Chondrocyte (in vitro differentiated cells): Measurements from ENCODE around the gene ARHGAP12. TPM values are rescaled to one million over a fixed set of nuclear protein-coding genes. Genes with fewer than 3 reads are reported as not detected.

ENCODE experiments used
- DNase-seq: peaks from one replicate; pipeline ENCODE4 v3.0.0; 2021; ENCODE audit warnings: mixed read lengths, low spot score
- H3K27ac Mint-ChIP-seq: one replicate; pipeline ENCODE4 v1.8.0; 2021; ENCODE audit warnings: mild to moderate bottlenecking, moderate library complexity, mixed read lengths; ENCODE audit not compliant: unreplicated experiment
- H3K27me3 Mint-ChIP-seq: 2 replicates; pipeline ENCODE4 v1.8.0; 2021; ENCODE audit warnings: low read depth, mixed read lengths
- H3K36me3 Mint-ChIP-seq: 2 replicates; pipeline ENCODE4 v1.8.0; 2021; ENCODE audit warnings: low read depth, mixed read lengths
- H3K4me1 Mint-ChIP-seq: 2 replicates; pipeline ENCODE4 v1.8.0; 2021; ENCODE audit warnings: low read depth, mild to moderate bottlenecking, mixed read lengths
- H3K4me3 Mint-ChIP-seq: one replicate; pipeline ENCODE4 v1.8.0; 2021; ENCODE audit warnings: mild to moderate bottlenecking, moderate library complexity, mixed read lengths; ENCODE audit not compliant: unreplicated experiment
- H3K9me3 Mint-ChIP-seq: 2 replicates; pipeline ENCODE4 v1.8.0; 2021; ENCODE audit warnings: low read depth, mixed read lengths
- total RNA-seq: library from RNA; stranded (reverse); gene quantifications from 3 replicates; pipeline ENCODE4 v1.2.1, GENCODE V29; 2021
- TF ChIP-seq, protein P1 (sequence below): fragments of 200-600 bp; sonication (generic); IDR thresholded peaks from 2 replicates; pipeline ENCODE4 v1.5.0; 2021; ENCODE audit warnings: antibody characterized with exemption, mild to moderate bottlenecking, moderate library complexity

Gene ARHGAP12
- total RNA-seq, 1 donor from 2014 or later, result 18.1 TPM

GRCh38 chr10:31888442-31888841 is 40.2 kb downstream of the ARHGAP12 start:
- TF ChIP-seq, protein P1, sequence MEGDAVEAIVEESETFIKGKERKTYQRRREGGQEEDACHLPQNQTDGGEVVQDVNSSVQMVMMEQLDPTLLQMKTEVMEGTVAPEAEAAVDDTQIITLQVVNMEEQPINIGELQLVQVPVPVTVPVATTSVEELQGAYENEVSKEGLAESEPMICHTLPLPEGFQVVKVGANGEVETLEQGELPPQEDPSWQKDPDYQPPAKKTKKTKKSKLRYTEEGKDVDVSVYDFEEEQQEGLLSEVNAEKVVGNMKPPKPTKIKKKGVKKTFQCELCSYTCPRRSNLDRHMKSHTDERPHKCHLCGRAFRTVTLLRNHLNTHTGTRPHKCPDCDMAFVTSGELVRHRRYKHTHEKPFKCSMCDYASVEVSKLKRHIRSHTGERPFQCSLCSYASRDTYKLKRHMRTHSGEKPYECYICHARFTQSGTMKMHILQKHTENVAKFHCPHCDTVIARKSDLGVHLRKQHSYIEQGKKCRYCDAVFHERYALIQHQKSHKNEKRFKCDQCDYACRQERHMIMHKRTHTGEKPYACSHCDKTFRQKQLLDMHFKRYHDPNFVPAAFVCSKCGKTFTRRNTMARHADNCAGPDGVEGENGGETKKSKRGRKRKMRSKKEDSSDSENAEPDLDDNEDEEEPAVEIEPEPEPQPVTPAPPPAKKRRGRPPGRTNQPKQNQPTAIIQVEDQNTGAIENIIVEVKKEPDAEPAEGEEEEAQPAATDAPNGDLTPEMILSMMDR, result no peak
- Mint-ChIP-seq H3K9me3 (no peaks in the 10 kb centered on the region), H3K4me3 (no peak overlapping the region), H3K27ac (peak overlapping the region; percentile 62), H3K4me1 (peaks cover 41% of the 10 kb centered on the region), H3K27me3 (no peaks in the 10 kb centered on the region), H3K36me3 (peaks cover 2% of the 10 kb centered on the region)
- DNase-seq, result no peak

- H3K4me1 Mint-ChIP-seq, result peaks cover 47% of the 10 kb centered on the region
- no peak overlapping the region for H3K4me3 Mint-ChIP-seq
- no peaks in the 10 kb centered on the region for H3K9me3 Mint-ChIP-seq
- H3K36me3 Mint-ChIP-seq, result peaks cover 2% of the 10 kb centered on the region
- no peak for DNase-seq
- no peaks in the 10 kb centered on the region for H3K27me3 Mint-ChIP-seq
- TF ChIP-seq, protein P1, result no peak
- peak overlapping the region; percentile 62 for H3K27ac Mint-ChIP-seq
These were observed 40.8 kb downstream of the ARHGAP12 start for GRCh38 chr10:31887850-31888249.

DNA sequence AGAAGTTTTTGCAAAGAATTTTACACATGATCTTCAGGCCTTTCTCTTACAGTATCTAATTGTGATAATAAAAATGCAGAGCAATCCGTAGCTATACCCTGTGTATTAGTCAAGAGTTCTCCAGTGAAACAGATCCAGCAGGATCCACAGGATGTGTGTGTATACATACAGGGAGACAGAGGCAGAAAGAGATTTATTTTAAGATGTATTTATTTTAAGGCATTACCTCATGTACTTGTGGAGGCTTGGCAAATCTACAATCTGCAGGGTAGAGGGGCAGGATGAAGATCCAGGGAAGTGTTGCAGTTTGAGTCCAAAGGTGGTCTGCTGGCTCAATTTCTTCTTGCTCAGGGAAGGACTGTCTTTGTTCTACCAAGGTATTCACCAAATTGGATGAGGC is 41.7 kb downstream of the ARHGAP12 start:
- DNase-seq, result no peak
- TF ChIP-seq, protein P1, result no peak
- Mint-ChIP-seq H3K9me3 (no peaks in the 10 kb centered on the region), H3K4me1 (peaks cover 54% of the 10 kb centered on the region), H3K36me3 (peaks cover 2% of the 10 kb centered on the region), H3K27ac (peak overlapping the region; percentile 53), H3K4me3 (no peak overlapping the region), H3K27me3 (no peaks in the 10 kb centered on the region)

DNA sequence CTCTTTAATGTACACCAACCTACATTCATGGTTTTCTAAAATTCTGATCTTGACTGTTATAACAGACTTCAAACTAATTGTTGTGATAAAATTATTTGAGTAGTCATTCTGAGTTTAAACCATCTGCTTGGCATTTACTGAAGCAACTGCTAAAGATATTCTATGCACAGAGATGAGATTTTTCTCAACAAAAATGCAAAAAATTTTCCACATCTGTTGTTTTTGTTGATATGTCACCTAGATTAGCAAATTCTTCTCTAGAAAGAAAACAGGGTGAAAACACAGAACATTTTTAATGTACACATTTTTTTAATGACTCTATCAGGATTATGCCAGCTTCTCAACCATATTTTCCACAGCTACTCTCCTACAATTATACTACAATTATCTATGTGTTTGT is 42.7 kb downstream of the ARHGAP12 start:
- TF ChIP-seq, protein P1, result no peak
- Mint-ChIP-seq H3K27me3 (no peaks in the 10 kb centered on the region), H3K4me3 (no peak overlapping the region), H3K4me1 (peaks cover 57% of the 10 kb centered on the region), H3K36me3 (no peaks in the 10 kb centered on the region), H3K27ac (no peak overlapping the region), H3K9me3 (no peaks in the 10 kb centered on the region)
- no peak for DNase-seq

- Mint-ChIP-seq H3K4me1 (peaks cover 61% of the 10 kb centered on the region), H3K27ac (no peak overlapping the region), H3K4me3 (no peak overlapping the region), H3K27me3 (no peaks in the 10 kb centered on the region), H3K9me3 (no peaks in the 10 kb centered on the region), H3K36me3 (no peaks in the 10 kb centered on the region)
- TF ChIP-seq, protein P1, result no peak
- no peak for DNase-seq
These were observed 44.2 kb downstream of the ARHGAP12 start for GRCh38 chr10:31884386-31884785.
